HG02938 (cell line): ENCODE data around the gene BTN1A1.
"Not testable (repeated sequence)": the region's sequence is repeated elsewhere in the genome, so short reads cannot be mapped to it uniquely, and the experiment has no call there.

ENCODE experiments used
- ATAC-seq: cut with Tn5 transposase; IDR thresholded peaks from one replicate; pipeline ENCODE4 v1.9.1; 2021; ENCODE audit warnings: mild to moderate bottlenecking, moderate library complexity; ENCODE audit not compliant: unreplicated experiment

Gene BTN1A1, protein sequence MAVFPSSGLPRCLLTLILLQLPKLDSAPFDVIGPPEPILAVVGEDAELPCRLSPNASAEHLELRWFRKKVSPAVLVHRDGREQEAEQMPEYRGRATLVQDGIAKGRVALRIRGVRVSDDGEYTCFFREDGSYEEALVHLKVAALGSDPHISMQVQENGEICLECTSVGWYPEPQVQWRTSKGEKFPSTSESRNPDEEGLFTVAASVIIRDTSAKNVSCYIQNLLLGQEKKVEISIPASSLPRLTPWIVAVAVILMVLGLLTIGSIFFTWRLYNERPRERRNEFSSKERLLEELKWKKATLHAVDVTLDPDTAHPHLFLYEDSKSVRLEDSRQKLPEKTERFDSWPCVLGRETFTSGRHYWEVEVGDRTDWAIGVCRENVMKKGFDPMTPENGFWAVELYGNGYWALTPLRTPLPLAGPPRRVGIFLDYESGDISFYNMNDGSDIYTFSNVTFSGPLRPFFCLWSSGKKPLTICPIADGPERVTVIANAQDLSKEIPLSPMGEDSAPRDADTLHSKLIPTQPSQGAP

DNA sequence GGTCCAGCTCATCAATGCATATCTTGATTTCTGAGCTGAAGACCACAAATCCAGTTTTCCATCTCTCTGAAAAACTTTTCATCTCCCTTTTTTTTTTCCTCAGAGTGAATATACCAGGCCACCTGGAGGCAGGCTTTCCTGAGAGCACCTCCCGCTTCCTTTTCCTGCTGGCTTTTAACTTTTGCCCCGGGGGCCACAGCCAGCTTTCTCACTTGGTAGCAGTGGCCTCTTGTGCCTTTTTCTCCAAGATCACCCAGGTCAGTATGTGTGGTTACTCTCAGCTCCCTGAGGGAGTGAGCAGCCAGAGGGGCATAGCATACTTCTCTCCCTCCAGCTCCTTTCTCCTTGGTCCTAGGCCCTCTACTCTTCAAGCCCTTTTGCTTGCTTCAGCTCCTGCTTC is at the start of gene BTN1A1:
TSS of gene BTN1A1 (plus strand) at position 202 of the 400 bp plus-strand sequence. CDS start 984 bp downstream, outside the sequence.
- ATAC-seq = no peak

DNA sequence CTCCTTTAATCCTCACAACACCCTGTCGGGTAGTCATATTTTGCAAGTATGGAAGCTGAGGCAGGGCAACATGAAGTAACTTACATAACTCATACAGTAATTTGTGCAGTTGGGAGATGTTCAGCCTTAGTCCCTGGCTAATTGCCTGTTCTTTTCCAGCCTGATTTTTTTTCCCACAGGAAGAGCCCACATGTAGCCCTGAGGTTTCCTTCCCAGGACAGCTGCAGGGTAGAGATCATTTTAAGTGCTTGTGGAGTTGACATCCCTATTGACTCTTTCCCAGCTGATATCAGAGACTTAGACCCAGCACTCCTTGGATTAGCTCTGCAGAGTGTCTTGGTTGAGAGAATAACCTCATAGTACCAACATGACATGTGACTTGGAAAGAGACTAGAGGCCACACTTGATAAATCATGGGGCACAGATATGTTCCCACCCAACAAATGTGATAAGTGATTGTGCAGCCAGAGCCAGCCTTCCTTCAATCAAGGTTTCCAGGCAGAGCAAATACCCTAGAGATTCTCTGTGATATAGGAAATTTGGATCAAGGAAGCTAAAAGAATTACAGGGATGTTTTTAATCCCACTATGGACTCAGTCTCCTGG is 47.4 kb upstream of the BTN1A1 start:
- ATAC-seq = no peak

DNA sequence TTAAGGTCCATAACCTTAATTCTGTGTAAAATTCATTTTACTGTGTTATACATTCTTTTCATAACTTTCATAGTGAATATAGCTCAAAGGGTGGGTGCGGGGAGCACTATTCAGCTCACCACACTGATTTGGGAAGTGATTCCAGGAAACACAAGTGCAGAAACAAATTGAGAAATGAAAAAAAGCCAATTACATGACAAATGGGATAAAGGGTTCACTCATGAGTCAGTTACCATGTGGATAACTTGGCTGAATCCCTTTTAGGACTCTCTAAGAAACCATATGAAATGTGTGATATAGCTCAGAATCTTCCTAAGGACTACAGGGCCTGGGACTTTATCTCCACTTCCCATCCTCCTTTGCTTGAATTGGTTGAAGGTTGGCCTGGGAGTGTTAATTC is 45.5 kb upstream of the BTN1A1 start:
- ATAC-seq = no peak

DNA sequence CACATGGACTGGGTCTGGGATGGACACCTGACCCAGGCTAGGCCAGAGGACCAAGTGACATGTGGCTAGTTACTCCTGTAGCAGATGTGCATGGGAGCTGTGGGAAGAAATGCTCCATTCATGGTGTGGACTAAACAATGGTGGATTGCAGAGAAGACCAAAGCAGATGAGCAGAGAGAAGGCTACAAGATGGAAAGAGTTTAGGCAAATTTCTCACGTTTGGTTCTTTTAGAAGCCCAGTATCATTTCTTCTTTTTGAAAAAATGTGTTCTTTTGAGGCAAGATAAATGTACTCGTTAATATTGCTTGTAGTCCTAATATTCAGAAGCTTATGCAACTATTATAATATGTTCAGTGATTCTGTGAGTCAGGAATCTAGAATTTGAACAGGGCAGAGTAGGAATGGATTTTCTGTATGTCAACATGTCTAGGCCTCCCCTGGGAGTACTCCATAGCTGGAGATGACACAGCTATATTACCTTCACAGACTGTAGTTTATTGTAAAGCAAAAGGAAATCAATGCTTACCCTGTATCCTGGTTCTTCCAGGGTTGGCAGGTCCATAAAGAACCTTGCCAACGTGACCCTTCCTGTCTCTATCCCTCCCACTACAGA is 44.6 kb upstream of the BTN1A1 start:
- no peak for ATAC-seq

DNA sequence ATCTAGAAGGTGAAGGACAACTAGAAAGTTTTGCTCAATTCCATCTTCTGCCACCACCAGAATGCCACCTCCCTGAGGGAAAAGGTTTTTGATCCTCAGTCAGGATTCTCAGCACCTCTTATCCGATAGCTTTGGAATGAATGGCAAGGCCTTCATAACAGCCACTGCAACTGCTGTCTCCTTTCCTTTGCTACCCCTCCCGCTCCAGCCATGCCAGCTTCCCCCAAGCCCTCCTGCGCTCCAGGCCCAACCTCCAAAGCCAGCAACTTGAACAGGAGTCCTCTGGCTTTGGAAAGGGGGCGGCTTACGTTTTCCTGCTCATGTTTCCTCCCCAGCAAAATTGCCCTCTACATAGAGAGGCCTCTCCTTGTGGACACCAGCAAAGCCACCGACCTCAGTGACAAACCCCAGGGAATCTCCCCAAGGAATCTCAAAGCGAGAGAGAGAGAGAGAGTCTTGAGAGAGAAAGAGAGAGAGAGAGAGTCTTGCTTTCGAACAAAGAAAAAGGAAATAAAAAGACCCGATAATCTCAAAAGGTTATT is 42.8 kb upstream of the BTN1A1 start:
- ATAC-seq = peak; percentile 14

DNA sequence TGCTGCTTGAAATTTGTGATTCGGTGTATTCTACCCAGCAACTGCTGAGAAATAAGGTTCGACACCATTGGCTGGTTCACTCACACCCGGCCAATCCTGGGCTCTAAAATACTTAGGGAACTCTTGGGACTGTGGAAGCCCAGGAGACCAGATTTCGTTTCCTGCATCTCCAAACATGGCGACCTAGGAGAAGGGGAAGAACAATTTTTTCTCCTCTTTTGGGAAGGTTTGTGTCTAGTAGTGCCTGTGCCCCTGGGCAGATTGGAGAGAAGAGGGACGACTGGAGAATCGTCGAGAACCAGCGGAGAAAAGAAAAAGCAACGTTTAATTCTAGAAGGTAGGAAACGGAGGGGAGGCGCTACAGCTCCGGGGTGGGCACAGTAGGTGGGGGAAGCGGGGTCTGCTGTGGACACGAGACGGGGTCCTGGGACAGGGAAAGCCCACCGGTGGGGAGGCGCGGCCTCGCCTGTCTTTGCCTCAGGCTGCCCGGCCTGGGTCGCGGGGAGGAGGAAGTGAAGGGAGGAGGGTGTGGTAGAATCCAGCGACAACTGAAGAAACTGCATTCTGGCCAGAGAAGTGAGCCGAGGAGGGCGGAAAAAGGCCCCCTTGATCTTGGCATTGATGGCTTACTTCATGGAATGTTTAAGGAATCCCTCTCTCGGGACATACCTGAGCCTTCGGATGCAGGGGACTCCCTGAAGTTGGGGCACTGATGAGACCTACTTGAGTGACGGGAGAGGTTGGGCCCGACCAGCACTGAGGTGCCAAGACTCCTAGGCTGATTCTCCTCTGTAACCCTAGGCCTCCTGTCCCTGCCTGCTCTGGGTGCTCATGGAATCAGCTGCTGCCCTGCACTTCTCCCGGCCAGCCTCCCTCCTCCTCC is 42.1 kb upstream of the BTN1A1 start, which contains the start of gene BTN2A1:
TSS of gene BTN2A1 (plus strand) at position 150 of the 883 bp plus-strand sequence. CDS start at position 832, 682 bp downstream.
- ATAC-seq = peak; percentile 95

DNA sequence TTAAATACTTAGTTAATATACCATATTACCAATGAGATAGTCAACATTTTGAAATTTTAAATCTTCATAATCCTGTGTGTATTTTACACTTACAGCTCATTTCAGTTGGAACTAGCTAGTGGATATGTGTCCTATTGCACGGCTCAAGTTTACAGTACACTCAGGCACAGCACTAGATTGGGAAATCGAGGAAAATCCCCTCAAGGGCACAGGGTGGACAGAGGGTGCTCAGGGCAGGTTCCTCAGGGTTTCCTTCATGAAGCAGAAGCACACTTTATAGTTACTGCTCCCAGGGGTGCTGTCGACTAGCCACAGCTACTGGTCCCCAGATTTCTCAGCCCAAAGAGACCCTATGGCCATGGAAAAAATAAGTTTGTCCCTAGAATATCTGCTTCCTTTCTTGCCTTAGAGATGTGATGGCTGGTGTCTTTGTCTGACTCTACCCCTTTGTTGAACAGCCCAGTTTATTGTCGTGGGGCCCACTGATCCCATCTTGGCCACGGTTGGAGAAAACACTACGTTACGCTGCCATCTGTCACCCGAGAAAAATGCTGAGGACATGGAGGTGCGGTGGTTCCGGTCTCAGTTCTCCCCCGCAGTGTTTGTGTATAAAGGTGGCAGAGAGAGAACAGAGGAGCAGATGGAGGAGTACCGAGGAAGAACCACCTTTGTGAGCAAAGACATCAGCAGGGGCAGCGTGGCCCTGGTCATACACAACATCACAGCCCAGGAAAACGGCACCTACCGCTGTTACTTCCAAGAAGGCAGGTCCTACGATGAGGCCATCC is 40.9 kb upstream of the BTN1A1 start:
- ATAC-seq = no peak

DNA sequence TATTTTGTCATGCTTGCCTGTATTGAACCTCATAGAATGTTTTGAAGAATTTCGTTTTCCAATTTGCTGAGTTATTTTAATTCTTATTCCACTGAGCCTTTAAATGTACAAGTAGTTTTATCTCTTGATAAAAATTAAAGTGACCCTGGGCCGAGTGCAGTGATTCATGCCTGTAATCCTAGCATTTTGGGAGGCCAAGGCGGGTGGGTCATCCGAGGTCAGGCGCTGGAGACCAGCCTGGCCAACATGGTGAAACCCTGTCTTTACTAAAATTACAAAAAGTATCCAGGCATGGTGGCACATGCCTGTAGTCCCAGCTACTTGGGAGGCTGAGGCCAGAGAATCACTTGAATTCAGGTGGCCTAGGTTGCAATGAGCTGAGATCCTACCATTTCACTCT is 38.8 kb upstream of the BTN1A1 start:
- ATAC-seq = not testable (repeated sequence)

DNA sequence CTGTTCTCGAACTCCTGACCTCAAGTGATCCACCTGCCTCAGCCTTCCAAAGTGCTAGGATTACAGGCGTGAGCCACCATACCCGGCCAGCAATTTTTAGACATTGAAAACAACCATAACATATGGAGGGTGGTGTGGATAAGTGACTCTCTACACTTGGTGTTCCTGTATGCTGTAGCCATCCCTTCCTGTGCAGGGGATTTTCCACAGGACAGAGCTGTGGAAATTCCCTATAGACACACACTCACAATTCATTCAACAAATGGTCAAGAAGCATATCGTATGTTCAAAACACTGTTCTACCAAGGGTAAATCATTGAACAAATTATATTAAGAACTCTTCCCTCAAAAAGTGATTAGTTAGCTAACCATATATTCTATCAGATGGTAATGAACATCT is 36.1 kb upstream of the BTN1A1 start:
- ATAC-seq = no peak

DNA sequence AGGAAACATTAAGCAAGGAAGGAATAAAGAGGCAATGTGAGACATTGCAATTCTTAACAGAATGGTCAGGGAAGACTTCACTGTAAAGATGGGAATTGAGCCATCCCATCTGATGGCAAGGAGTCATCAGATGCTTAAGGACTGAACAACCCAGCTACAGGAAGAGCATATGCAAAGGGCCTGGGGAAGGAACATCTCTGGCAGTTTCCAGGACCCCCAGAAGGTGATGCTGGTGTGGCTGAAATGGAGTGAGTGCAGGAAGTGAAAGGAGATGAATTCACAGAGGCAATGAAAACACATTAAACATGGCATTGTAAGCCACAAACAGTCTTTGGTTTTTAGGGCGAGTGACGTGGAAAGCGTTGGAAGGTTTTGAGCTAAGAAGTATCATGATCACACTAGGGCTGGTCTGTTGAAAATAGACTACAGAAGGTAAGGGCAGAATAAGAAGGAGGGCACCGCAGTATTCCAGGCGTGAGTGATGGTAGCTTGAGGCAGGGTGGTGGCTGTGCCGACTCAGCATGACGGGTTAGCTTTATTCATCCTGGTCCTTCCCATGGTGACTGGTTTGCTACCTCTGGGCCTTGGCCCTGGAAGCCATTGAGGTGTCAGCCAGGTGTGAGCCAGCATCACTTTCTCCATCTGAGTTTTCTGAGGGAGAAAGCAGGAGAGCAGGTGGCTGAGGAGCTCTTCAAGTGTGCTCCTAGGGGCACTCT is 35.5 kb upstream of the BTN1A1 start:
- ATAC-seq = no peak

DNA sequence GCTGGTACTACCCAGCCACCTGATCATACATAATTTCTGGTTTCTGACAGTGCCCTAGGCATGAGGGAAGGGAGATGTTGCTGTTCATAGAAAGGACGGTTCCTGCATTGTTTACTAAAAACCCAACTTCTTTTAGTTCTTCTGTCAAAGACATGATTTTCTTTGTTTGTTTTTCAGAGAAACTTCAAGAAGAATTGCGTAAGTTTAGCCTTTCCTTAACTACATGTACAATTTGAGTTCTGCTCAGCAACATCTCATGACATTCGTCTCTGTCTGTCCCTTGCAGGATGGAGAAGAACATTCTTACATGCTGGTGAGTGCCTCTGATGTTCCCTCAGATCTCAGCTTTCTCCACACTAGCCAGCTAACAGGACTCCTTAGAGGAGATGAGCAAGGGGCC is 34.3 kb upstream of the BTN1A1 start:
- no peak for ATAC-seq

DNA sequence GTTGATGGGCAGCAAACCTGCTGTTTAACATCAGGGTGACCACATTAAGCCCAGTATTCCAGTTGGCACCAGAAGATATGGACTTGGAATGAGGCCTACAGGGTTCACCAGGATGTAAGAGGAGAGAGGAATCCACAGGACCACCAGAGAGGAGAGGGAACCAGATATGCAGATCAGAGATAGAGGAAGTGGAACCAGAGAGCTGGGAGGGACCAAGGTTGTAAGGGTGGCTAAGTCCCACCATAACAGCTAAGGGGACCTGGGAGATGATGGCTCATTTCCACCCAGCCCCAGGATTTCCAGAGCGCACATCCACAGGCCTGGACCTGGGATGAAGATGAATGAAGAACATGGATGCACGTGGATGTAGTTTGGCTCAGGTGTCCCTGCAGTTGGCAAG is 31.3 kb upstream of the BTN1A1 start:
- no peak for ATAC-seq

DNA sequence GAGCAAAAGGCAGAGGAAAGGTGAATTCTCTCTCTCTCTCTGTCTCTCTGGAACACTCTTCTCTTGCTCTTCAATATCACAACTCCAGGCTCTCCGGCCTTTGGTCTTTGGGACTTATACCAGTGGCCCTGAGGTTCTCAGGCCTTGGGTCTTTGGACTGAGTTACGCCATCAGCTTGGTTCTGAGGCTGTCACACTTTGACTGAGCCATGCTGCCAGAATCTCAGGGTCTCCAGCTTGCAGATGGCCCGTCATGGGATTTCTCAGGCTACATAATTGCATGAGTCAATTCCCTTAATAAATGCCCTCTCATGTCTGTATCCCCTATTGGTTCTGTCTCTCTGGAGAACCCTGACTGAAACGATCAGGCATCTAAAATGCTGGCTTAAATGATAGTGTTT is 29.5 kb upstream of the BTN1A1 start:
- no peak for ATAC-seq

DNA sequence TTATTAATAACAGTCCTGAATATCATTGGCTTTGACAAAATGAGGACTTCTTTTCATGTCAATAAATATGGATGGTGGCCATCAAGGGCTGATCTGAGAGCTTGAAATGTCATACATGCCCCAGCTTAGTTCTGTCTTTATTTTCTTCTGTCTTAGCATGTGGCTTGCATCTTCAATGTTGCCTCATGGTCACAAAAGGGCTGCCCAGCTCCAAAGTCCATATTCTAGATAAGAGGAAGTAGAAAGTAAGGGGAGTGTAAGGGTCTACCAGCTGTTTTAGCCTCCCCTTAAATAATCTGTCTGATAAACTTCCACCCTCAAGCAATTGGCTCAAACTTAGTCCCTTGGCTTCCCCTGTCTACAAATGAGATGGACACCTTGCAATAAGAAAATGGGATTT is 28.1 kb upstream of the BTN1A1 start:
- no peak for ATAC-seq

DNA sequence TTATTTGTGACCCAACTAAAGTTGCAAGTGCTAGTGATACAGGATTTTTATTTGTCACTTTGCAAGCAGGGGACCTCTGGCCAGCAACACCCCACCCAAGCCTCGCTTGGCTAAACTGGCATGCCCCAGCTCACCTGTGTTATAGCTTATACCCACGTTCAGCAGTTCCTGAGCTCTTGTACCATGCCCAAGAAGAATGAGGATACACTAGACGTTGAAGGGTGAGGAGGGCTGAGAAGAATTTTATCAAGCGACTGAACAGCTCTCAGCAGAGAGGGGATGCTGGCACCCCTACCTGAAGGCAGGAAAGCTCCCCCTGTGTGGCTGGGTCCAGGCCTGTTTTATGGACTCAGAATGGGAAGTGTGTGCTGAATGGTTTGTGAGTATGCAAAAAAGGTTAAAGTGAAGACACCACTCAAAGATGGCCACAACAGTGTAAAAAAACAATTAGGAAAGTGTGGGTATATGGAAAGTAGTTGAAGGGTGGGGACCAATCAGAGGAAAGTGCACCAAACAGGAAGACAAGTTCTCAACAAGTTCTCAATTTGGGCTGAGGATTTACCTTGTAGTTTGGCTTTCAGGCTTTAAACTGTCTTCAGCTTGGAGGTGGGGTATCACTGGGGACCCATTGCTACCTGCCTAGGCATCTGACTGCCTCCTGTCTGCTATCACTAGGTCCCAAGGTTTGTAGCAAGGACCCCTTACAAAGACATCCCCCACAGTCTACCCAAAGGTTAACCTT is 27.4 kb upstream of the BTN1A1 start:
- ATAC-seq = no peak

DNA sequence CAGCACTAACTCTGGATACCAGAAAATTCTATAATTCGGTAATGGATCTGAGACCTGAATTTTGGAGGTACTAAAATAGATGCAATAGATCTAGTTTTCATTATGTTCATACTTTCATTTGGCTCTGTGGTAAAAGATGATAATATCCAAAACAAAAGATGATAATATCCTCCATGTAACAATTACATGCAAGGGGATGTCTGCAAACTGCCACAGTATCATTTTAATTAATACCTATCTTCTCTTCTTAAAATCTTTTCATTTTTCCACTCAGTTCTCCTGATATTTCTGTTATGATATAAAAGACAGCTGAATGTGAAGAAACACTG is 26.7 kb upstream of the BTN1A1 start:
- no peak for ATAC-seq

DNA sequence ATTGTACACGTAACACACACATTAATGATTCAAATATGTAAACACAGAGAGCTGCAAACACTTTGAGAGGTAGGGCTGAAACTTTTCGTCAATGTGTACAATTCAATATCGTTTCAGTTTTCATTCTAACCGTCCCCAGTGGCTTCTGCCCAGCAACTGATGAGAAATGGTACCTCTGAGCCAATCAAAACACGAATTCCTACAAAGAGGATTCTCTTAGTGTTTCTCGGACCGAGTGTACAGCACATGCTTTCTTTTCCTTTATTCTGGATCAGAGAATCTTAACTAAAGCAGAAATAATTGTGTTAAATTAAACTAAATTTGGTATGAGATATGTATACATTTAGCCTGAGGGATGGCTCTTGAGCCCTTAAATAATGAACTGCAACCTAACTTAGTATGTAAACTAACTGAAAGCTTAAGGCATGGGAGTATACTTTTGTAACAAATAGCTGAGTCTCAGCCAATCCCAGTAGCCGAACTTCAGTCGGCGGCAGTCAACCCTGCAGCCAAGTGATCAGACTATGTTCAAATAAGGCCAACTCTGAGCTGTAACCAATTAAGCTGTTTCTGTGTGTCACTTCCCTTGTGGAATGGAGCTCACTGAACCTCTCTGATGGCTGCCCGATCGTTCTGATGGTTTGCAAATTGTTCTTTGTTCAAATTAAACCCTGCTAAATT is 26.2 kb upstream of the BTN1A1 start:
- ATAC-seq = peak; percentile 89

DNA sequence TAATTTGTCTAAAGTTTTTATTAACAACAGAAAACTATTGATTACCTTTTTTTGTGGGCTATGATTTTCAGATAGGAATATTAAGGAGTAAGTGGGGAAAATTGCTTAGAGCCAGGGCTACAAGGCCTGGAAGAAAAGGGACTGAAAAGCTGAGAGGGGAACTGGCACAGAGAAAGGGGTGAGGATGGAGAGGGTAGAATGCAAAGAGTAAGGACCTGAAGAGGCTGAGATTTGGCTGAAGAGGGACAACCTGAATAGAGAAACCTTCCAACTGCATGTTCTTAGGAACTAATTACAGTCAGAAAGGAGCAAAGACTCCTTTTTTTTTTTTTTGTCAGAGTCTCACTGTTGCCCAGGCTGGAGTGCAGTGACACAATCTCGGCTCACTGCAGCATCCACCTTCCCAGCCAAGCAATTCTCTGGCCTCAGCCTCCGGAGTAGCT is 25.6 kb upstream of the BTN1A1 start:
- ATAC-seq = no peak
